ENCODE results near the gene HYAL3. TPM values are rescaled to one million over a fixed set of nuclear protein-coding genes. Genes with fewer than 3 reads are reported as not detected.

The HYAL3 gene
- total and polyA plus RNA-seq, 2 of the 8 experiments (the other 6 are each of a cell fraction or from before 2014, with no cell fraction given) = 3.2 to 12.2 TPM

DNA sequence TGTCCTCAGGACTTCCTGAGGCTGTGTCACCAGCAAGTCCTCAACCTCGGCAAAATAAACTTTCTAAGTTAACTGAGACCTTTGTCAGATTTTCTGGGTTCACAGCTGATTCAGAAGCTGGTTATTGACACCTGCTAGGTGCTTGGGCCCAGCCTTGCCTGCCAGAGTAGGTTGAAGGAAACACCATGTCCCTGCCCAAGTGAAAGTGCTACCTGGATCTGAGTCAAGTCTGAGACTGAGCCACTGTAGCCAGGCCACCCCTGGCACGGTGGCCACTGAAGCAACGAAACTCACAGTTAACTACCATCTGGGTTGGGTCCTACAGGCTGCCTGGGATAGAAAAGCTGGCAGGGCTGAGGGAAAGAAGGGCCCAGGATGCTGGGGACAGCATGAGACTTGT is 15.1 kb upstream of the HYAL3 start:
- Histone ChIP-seq H3K23ac (ENCODE audit: insufficient read length) (no peak overlapping the region), H4K20me1 (replicated peaks in 1 of 2; ENCODE audit: control insufficient read depth in 1 of 2, insufficient read depth in 2 of 2, low read length in 2 of 2) (peaks cover 16 to 26% of the 10 kb centered on the region in 2 experiments), H3K18ac (ENCODE audit: extremely low read depth, low read length) (no peak overlapping the region), H2AK5ac (ENCODE audit: low read depth, low read length) (no peak overlapping the region), H2AFZ (ENCODE audit: low read length) (no peak overlapping the region), H3K14ac (ENCODE audit: insufficient read length) (no peak overlapping the region), H3K4me3 (ENCODE audit: extremely low read depth in 1 of 4, insufficient read depth in 2 of 4, low read depth in 3 of 4, low read length in 4 of 4) (no peak overlapping the region), H3K36me3 (ENCODE audit: control insufficient read depth in 2 of 4, insufficient read depth in 4 of 4, low read length in 3 of 4) (peaks cover 9 to 27% (median 21%) of the 10 kb centered on the region in 4 experiments), H3K4me2 (ENCODE audit: insufficient read depth in 1 of 2, low read depth in 2 of 2, low read length in 2 of 2) (no peak overlapping the region), H4K8ac (ENCODE audit: extremely low read depth, insufficient read depth, low read length) (no peak overlapping the region), H2BK20ac (ENCODE audit: low read length) (no peak overlapping the region), H3K9ac (replicated peaks in 1 of 4; ENCODE audit: extremely low read depth in 1 of 4, low read depth in 3 of 4, low read length in 3 of 4) (no peak overlapping the region), H3K56ac (replicated peaks; ENCODE audit: insufficient read length, low read depth, low read length) (no peak overlapping the region), H3K79me2 (ENCODE audit: control insufficient read depth in 1 of 2, insufficient read depth in 2 of 2, low read length in 2 of 2) (peaks cover 0 to 10% of the 10 kb centered on the region in 2 experiments; a peak in 2 of 4 replicates), H3K79me1 (ENCODE audit: low read depth, low read length) (peaks cover 9% of the 10 kb centered on the region), H3K4me1 (replicated peaks in 1 of 4; ENCODE audit: control insufficient read depth in 3 of 4, insufficient read depth in 4 of 4, low read length in 3 of 4) (peaks cover 0 to 3% (median 1%) of the 10 kb centered on the region in 4 experiments; a peak in 1 of 7 replicates), H3K27me3 (replicated peaks in 1 of 4; ENCODE audit: control insufficient read depth in 3 of 4, extremely low read depth in 1 of 4, insufficient read depth in 3 of 4, low read length in 3 of 4) (no peaks in the 10 kb centered on the region), H3K23me2 (ENCODE audit: low read depth, low read length) (no peaks in the 10 kb centered on the region), H3K4ac (replicated peaks; ENCODE audit: insufficient read length, low read depth, low read length) (no peak overlapping the region), H3K27ac (ENCODE audit: low read depth, low read length) (no peak overlapping the region), H4K91ac (replicated peaks; ENCODE audit: insufficient read length, low read length) (no peak overlapping the region), H2BK5ac (ENCODE audit: low read depth, low read length) (no peak overlapping the region), H4K5ac (ENCODE audit: insufficient read length, low read depth, low read length) (no peak overlapping the region), H2BK120ac (replicated peaks; ENCODE audit: low read depth, low read length) (no peak overlapping the region), H2BK15ac (ENCODE audit: low read length) (no peak overlapping the region), H2BK12ac (ENCODE audit: low read depth, low read length) (no peak overlapping the region), H3K9me3 (ENCODE audit: insufficient read depth in 2 of 2, low read depth in 1 of 2, low read length in 1 of 2) (peaks cover 7 to 13% of the 10 kb centered on the region in 2 experiments; a peak in 2 of 4 replicates)
- DNase-seq (ENCODE audit: low read depth in 1 of 2, low spot score in 2 of 2) = no peak
- ChIA-PET CTCF (ENCODE audit: partially characterized antibody) (interaction anchor here (0.6 to 1.8 kb wide), 5 partner anchors 9 to 657 kb away, joined by 3 to 12 read pairs (median 4); partner anchors contain the start of genes HYAL3, LSMEM2 and NAA80), POLR2A (ENCODE audit: partially characterized antibody) (interaction anchor here (1.1 to 12.6 kb wide), 4 partner anchors 12 to 36 kb away, joined by 3 to 149 read pairs (median 6); partner anchors contain the start of genes CYB561D2, HYAL1, HYAL3 and NAA80)
- FAIRE-seq = no peak
- WGBS, 2 experiments (ENCODE audit: extremely low coverage in 1 of 2, insufficient coverage in 1 of 2, insufficient read length in 1 of 2, insufficient replicate concordance in 2 of 2, low coverage in 1 of 2, low lambda C conversion rate in 2 of 2, missing lambda C conversion rate in 1 of 2) = 92% methylated on average over 3 of the region's 3 CpGs; no CpG with 5 or more reads in 1 of the 2 experiments
- TF ChIP-seq GABPA (IDR thresholded peaks at IDR 0.05; ENCODE audit: borderline replicate concordance, insufficient read depth, low read length) = no peak
- TF ChIP-seq, protein P1, sequence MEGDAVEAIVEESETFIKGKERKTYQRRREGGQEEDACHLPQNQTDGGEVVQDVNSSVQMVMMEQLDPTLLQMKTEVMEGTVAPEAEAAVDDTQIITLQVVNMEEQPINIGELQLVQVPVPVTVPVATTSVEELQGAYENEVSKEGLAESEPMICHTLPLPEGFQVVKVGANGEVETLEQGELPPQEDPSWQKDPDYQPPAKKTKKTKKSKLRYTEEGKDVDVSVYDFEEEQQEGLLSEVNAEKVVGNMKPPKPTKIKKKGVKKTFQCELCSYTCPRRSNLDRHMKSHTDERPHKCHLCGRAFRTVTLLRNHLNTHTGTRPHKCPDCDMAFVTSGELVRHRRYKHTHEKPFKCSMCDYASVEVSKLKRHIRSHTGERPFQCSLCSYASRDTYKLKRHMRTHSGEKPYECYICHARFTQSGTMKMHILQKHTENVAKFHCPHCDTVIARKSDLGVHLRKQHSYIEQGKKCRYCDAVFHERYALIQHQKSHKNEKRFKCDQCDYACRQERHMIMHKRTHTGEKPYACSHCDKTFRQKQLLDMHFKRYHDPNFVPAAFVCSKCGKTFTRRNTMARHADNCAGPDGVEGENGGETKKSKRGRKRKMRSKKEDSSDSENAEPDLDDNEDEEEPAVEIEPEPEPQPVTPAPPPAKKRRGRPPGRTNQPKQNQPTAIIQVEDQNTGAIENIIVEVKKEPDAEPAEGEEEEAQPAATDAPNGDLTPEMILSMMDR (IDR thresholded peaks at IDR 0.05; ENCODE audit: control extremely low read depth in 1 of 3, insufficient read depth in 1 of 3, low read depth in 1 of 3, low read length in 3 of 3) = no peak
- no peak for TF ChIP-seq FOSL1 (IDR thresholded peaks at IDR 0.05; ENCODE audit: insufficient read depth, low read depth, low read length)
- TF ChIP-seq POLR2A (IDR thresholded peaks at IDR 0.05; ENCODE audit: control extremely low read depth in 1 of 2, low read depth in 2 of 2, low read length in 2 of 2) = no peak
- no peak for TF ChIP-seq NANOG (IDR thresholded peaks at IDR 0.05; ENCODE audit: insufficient read depth, low read depth, low read length, poor library complexity, severe bottlenecking)
- TF ChIP-seq SP1 (IDR thresholded peaks at IDR 0.05; ENCODE audit: low read depth, low read length) = no peak
- no peak for TF ChIP-seq BACH1 (IDR thresholded peaks at IDR 0.05; ENCODE audit: low read length)

Data from H1 (cell line).